Parathyroid adenoma (tissue), 2 donors: Measurements from ENCODE around the gene CREB3L2.

Source experiments
- H2AFZ ChIP-seq: fragments of 300-600 bp; sonication (generic); one replicate; pipeline ENCODE4 v1.7.0; 2017; ENCODE audit warnings: antibody characterized with exemption, mild to moderate bottlenecking
- H3K27ac ChIP-seq: fragments of 300-600 bp; sonication (generic); one replicate; pipeline ENCODE4 v1.7.0; 2017
- H3K27me3 ChIP-seq: fragments of 300-600 bp; sonication (generic); one replicate; pipeline ENCODE4 v1.7.0; 2017; ENCODE audit warnings: low read length; ENCODE audit not compliant: control insufficient read depth, insufficient read depth
- H3K36me3 ChIP-seq: fragments of 300-600 bp; sonication (generic); one replicate; pipeline ENCODE4 v1.7.0; 2017; ENCODE audit warnings: low read length; ENCODE audit not compliant: control insufficient read depth, insufficient read depth
- H3K4me1 ChIP-seq: fragments of 300-600 bp; sonication (generic); one replicate; pipeline ENCODE4 v1.7.0; 2017; ENCODE audit warnings: control low read depth
- H3K4me2 ChIP-seq: fragments of 300-600 bp; sonication (generic); one replicate; pipeline ENCODE4 v1.7.0; 2017; ENCODE audit warnings: low read length
- H3K4me3 ChIP-seq: fragments of 300-600 bp; sonication (generic); one replicate; pipeline ENCODE4 v1.7.0; 2017; ENCODE audit warnings: low read depth, low read length
- H3K79me2 ChIP-seq: fragments of 300-600 bp; sonication (generic); one replicate; pipeline ENCODE4 v1.7.0; 2017; ENCODE audit warnings: control low read depth
- H3K9ac ChIP-seq: fragments of 300-600 bp; sonication (generic); one replicate; pipeline ENCODE4 v1.7.0; 2017; ENCODE audit warnings: mild to moderate bottlenecking
- H3K9me3 ChIP-seq: fragments of 300-600 bp; sonication (generic); one replicate; pipeline ENCODE4 v1.7.0; 2017; ENCODE audit warnings: low read length; ENCODE audit not compliant: control insufficient read depth
- TF ChIP-seq, protein P1 (sequence below): fragments of 300-600 bp; sonication (generic); IDR thresholded peaks from one replicate; pipeline ENCODE4 v1.7.0; 2017; ENCODE audit warnings: antibody characterized with exemption, mild to moderate bottlenecking
- donor health status: primary hyperparathyroidism.

Gene CREB3L2

DNA sequence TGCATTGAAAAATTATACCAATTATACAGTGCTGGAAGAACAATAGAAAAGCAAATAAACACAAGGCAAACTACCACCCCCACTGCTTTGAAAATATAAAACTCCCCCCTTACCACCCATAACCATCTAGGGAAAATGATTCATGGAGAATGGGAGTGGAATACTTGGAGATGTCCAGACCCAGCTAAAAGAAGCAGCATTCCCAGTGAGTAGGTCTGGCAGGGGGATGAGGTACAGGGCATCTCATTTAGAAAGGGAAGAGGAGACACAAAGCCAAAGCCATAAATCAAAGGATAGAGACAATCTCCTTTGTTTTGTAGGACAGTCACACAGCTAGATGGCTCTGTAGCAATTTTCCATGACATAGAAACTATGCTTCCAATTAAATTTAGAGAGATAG, 119.1 kb downstream of the CREB3L2 start:
- no peak overlapping the region for H3K27ac ChIP-seq
- no peak overlapping the region for H3K4me3 ChIP-seq
- TF ChIP-seq, protein P1, sequence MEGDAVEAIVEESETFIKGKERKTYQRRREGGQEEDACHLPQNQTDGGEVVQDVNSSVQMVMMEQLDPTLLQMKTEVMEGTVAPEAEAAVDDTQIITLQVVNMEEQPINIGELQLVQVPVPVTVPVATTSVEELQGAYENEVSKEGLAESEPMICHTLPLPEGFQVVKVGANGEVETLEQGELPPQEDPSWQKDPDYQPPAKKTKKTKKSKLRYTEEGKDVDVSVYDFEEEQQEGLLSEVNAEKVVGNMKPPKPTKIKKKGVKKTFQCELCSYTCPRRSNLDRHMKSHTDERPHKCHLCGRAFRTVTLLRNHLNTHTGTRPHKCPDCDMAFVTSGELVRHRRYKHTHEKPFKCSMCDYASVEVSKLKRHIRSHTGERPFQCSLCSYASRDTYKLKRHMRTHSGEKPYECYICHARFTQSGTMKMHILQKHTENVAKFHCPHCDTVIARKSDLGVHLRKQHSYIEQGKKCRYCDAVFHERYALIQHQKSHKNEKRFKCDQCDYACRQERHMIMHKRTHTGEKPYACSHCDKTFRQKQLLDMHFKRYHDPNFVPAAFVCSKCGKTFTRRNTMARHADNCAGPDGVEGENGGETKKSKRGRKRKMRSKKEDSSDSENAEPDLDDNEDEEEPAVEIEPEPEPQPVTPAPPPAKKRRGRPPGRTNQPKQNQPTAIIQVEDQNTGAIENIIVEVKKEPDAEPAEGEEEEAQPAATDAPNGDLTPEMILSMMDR = no peak
- no peak overlapping the region for H2AFZ ChIP-seq
- no peaks in the 10 kb centered on the region for H3K9me3 ChIP-seq
- H3K4me1 ChIP-seq = no peaks in the 10 kb centered on the region
- peaks cover 3% of the 10 kb centered on the region for H3K79me2 ChIP-seq
- no peaks in the 10 kb centered on the region for H3K36me3 ChIP-seq
- no peaks in the 10 kb centered on the region for H3K27me3 ChIP-seq
- no peak overlapping the region for H3K9ac ChIP-seq
- H3K4me2 ChIP-seq = no peak overlapping the region

DNA sequence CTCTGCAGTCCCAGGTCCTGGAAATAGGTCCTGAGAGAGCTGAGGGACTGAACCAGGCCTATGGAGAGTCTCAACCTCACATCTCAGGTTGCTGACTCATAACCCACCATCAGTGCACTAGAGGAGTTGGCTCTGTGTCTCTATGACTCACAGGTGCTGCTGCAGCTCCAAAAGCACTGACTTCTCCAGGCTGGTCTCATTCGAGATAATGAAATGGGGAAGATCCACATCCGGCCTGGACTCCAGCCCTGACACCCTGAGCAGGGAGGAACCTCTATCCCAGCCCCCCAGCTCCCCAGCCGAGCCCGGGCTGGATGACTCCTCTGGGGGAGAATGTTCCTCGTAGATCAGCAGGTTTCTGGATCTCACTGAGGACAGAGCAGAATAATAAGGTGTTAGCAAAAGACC, 119.6 kb downstream of the CREB3L2 start:
- H3K79me2 ChIP-seq = peaks cover 3% of the 10 kb centered on the region
- no peak overlapping the region for H3K9ac ChIP-seq
- H3K4me3 ChIP-seq = no peak overlapping the region
- H3K4me2 ChIP-seq = no peak overlapping the region
- no peak overlapping the region for H3K27ac ChIP-seq
- H2AFZ ChIP-seq = no peak overlapping the region
- TF ChIP-seq, protein P1 = no peak
- H3K9me3 ChIP-seq = no peaks in the 10 kb centered on the region
- H3K36me3 ChIP-seq = no peaks in the 10 kb centered on the region
- no peaks in the 10 kb centered on the region for H3K4me1 ChIP-seq
- H3K27me3 ChIP-seq = no peaks in the 10 kb centered on the region

DNA sequence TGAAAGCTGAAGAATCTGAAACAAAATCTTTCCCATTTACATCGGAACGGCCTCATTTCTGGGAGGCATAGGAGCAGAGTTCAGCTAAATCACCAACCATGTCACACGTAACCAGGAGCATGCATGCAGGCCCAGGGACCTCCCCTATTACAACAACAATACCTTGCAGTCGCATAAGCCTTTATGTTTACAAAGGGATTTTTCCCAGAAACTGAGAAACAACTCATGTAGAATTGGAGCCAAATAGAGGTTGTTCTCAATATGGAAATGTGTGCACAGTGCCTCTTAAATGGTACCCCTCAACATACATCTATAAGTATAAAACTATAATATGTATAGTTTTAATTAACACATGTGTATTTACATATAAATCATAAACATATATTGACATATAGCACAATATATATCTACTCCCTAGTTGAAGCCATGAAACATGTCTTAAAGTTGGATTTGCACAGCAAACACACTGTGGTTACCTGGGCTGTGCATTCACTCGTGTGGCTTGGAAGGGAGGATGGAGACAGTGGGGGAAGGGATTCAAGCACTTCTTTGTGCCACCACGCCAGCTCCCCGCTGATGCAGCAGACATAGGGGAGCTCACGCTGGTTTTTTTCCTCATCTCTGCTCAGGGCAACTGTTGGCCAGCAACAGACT, 120.2 kb downstream of the CREB3L2 start:
- H3K36me3 ChIP-seq = no peaks in the 10 kb centered on the region
- no peak overlapping the region for H2AFZ ChIP-seq
- no peaks in the 10 kb centered on the region for H3K4me1 ChIP-seq
- H3K27me3 ChIP-seq = no peaks in the 10 kb centered on the region
- no peak overlapping the region for H3K4me3 ChIP-seq
- H3K27ac ChIP-seq = no peak overlapping the region
- TF ChIP-seq, protein P1 = no peak
- no peak overlapping the region for H3K4me2 ChIP-seq
- H3K9ac ChIP-seq = no peak overlapping the region
- H3K9me3 ChIP-seq = no peaks in the 10 kb centered on the region
- no peaks in the 10 kb centered on the region for H3K79me2 ChIP-seq

DNA sequence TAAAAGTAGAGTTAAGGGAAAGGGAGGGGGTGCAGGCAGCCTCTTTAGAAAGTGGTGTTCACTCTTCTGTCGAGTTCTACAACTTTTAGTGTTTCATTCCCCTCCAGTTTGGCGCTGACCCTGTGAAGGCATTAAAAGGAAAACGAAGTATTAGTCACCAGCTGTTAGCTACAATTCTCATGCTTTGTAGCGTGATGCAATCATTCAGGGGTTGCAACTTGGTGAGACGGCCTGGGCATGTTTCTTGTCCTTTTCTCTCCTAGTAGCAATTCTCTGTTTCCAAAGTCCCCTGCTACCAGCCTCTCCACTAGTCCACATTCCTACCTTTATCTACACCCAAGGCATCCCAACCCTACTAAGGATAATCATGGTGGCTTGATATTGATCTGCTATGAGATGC, 121.5 kb downstream of the CREB3L2 start:
- Histone ChIP-seq H3K36me3 (no peaks in the 10 kb centered on the region), H3K4me3 (no peak overlapping the region), H3K9ac (no peak overlapping the region), H3K4me1 (no peaks in the 10 kb centered on the region), H3K9me3 (no peaks in the 10 kb centered on the region), H3K27me3 (no peaks in the 10 kb centered on the region), H2AFZ (no peak overlapping the region), H3K4me2 (no peak overlapping the region), H3K27ac (no peak overlapping the region), H3K79me2 (no peaks in the 10 kb centered on the region)
- TF ChIP-seq, protein P1 = no peak
